ENCODE results near the gene TIPRL.

GRCh38 chr1:168141871-168142385 lies 36.8 kb upstream of the TIPRL start:
- TF ChIP-seq EP300 (IDR thresholded peaks at IDR 0.05) (no peak), POLR2AphosphoS5 (IDR thresholded peaks at IDR 0.05) (no peak), POLR2A (IDR thresholded peaks at IDR 0.05) (no peak)
- TF ChIP-seq, protein P1, sequence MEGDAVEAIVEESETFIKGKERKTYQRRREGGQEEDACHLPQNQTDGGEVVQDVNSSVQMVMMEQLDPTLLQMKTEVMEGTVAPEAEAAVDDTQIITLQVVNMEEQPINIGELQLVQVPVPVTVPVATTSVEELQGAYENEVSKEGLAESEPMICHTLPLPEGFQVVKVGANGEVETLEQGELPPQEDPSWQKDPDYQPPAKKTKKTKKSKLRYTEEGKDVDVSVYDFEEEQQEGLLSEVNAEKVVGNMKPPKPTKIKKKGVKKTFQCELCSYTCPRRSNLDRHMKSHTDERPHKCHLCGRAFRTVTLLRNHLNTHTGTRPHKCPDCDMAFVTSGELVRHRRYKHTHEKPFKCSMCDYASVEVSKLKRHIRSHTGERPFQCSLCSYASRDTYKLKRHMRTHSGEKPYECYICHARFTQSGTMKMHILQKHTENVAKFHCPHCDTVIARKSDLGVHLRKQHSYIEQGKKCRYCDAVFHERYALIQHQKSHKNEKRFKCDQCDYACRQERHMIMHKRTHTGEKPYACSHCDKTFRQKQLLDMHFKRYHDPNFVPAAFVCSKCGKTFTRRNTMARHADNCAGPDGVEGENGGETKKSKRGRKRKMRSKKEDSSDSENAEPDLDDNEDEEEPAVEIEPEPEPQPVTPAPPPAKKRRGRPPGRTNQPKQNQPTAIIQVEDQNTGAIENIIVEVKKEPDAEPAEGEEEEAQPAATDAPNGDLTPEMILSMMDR (IDR thresholded peaks at IDR 0.05): no peak

Data from stomach (tissue), 4 donors.